ENCODE results near the gene PTK6. TPM values are rescaled to one million over a fixed set of nuclear protein-coding genes. Genes with fewer than 3 reads are reported as not detected.

The PTK6 gene
- total and polyA plus RNA-seq, 2 experiments from 2014 or later, result 0.27 to 1.1 TPM

DNA sequence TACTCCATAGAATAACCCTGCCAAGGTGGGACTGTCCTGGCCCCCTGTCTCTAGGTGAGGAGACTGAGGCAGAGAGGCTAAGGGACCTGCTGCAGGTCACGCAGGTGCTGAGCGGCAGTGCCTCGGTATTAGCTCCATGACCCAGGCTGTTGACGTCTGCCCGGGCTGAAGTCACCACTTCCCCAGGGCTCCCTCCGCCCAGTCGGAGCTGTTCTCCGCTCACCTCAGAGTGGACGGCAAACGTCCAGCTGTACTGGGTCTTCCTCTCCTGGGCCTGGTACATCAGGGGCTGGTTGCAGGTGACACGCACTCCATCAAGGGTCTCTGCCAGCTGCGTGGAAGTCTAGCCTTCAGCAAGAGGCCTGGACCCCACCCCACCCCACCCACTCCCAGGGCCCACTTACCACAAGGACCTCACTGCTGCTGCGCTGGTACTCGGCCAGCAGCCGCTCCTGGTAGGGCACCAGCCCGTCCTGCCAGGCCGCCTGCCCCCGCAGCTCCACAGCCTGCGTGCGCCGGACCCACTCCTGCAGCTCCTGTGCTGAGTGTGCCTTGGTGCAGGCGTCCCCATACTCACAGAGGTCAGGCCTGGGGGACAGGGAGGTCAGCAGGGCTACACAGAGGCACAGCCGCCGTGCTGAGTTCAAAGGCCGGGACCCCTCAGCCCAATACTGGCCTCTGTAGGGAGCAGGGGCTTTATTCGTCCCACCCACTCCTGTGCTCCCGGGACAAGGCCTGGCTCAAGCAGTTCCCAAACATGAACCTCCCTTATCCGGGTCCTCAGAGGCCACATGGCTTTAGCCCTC is 33.3 kb upstream of the PTK6 start:
- peaks cover 14% of the 10 kb centered on the region for H3K4me1 ChIP-seq (ENCODE audit: insufficient read depth)
- H3K36me3 ChIP-seq (replicated peaks; ENCODE audit: insufficient read depth, low read depth), result no peaks in the 10 kb centered on the region
- no peaks in the 10 kb centered on the region for H4K20me1 ChIP-seq (ENCODE audit: insufficient read depth, poor library complexity, severe bottlenecking)
- TF ChIP-seq EZH2phosphoT487 (IDR thresholded peaks at IDR 0.05; ENCODE audit: low read depth, severe bottlenecking, unreplicated experiment), result no peak
- no peak for TF ChIP-seq EZH2 (IDR thresholded peaks at IDR 0.05; ENCODE audit: borderline replicate concordance)
- TF ChIP-seq, protein P1, sequence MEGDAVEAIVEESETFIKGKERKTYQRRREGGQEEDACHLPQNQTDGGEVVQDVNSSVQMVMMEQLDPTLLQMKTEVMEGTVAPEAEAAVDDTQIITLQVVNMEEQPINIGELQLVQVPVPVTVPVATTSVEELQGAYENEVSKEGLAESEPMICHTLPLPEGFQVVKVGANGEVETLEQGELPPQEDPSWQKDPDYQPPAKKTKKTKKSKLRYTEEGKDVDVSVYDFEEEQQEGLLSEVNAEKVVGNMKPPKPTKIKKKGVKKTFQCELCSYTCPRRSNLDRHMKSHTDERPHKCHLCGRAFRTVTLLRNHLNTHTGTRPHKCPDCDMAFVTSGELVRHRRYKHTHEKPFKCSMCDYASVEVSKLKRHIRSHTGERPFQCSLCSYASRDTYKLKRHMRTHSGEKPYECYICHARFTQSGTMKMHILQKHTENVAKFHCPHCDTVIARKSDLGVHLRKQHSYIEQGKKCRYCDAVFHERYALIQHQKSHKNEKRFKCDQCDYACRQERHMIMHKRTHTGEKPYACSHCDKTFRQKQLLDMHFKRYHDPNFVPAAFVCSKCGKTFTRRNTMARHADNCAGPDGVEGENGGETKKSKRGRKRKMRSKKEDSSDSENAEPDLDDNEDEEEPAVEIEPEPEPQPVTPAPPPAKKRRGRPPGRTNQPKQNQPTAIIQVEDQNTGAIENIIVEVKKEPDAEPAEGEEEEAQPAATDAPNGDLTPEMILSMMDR (IDR thresholded peaks at IDR 0.05; ENCODE audit: poor library complexity), result no peak
- H2AFZ ChIP-seq, result no peak overlapping the region
- no peaks in the 10 kb centered on the region for H3K27me3 ChIP-seq
- no peaks in the 10 kb centered on the region for H3K9me3 ChIP-seq (ENCODE audit: low read depth)
- WGBS (ENCODE audit: low lambda C conversion rate, missing lambda C conversion rate), result 95% methylated on average over 28 of the region's 28 CpGs
- DNase-seq (ENCODE audit: low spot score), result no peak
- H3K4me2 ChIP-seq, result no peak overlapping the region
- H3K79me2 ChIP-seq, result peaks cover 6% of the 10 kb centered on the region
- no peak overlapping the region for H3K4me3 ChIP-seq
- no peaks in the 10 kb centered on the region for H3K9me2 ChIP-seq (replicated peaks; ENCODE audit: insufficient read depth)
- no peak overlapping the region for H3K27ac ChIP-seq

DNA sequence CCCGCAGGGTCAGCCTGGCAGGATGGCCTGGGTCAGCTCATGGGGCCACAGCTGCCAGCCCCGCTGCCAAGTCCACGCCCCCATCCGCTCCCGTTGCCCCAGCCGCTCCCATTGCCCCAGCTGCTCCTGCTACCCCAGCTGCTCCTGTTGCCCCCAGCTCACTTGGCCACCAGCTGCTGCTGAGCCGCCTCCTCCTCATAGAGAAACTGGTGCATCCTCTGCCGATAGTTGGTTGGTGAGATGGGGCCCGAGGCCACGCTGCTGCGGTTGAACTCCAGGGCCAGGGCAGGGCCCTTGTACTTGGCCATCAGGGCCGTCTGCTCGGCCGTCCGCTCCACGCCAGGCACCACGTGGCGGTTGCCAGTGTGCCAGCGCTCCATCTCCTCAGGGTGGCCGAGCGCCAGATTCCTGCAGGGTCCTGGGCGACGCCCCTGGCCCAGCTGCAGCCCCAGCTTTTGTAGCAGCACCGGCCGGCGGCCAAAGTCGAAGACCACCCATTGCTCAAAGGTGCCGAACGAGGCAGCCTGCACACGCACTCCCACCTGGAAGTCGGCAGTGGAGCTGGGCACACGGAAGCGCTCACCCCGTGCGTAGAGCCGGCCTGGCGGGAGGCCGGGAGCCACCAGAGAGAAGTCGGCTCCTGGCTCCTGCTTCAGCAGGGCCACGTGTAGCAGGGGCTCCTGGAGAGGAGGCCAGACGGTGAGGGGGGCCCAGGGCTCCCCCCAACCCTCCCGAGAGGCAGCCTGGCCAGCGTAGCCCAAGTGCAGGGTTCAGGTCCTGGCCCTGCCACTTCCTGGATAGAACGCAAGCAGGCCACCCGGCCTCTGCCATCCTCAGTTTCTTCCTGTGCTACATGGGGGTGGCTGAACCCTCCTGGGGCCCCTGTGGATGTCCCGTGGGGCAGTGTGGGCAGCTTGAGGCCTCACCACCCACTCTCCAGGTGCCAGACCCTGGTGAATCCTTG is 32.1 kb upstream of the PTK6 start:
- H2AFZ ChIP-seq, result no peak overlapping the region
- H3K79me2 ChIP-seq, result peaks cover 6% of the 10 kb centered on the region
- no peak for DNase-seq (ENCODE audit: low spot score)
- no peaks in the 10 kb centered on the region for H4K20me1 ChIP-seq (ENCODE audit: insufficient read depth, poor library complexity, severe bottlenecking)
- TF ChIP-seq, protein P1 (IDR thresholded peaks at IDR 0.05; ENCODE audit: poor library complexity), result no peak
- no peak for TF ChIP-seq EZH2phosphoT487 (IDR thresholded peaks at IDR 0.05; ENCODE audit: low read depth, severe bottlenecking, unreplicated experiment)
- no peak for TF ChIP-seq EZH2 (IDR thresholded peaks at IDR 0.05; ENCODE audit: borderline replicate concordance)
- WGBS (ENCODE audit: low lambda C conversion rate, missing lambda C conversion rate), result 95% methylated on average over 46 of the region's 46 CpGs
- no peaks in the 10 kb centered on the region for H3K36me3 ChIP-seq (replicated peaks; ENCODE audit: insufficient read depth, low read depth)
- no peaks in the 10 kb centered on the region for H3K9me3 ChIP-seq (ENCODE audit: low read depth)
- peaks cover 6% of the 10 kb centered on the region for H3K4me1 ChIP-seq (ENCODE audit: insufficient read depth)
- no peak overlapping the region for H3K27ac ChIP-seq
- H3K27me3 ChIP-seq, result no peaks in the 10 kb centered on the region
- no peak overlapping the region for H3K4me3 ChIP-seq
- H3K9me2 ChIP-seq (replicated peaks; ENCODE audit: insufficient read depth), result no peaks in the 10 kb centered on the region
- no peak overlapping the region for H3K4me2 ChIP-seq

DNA sequence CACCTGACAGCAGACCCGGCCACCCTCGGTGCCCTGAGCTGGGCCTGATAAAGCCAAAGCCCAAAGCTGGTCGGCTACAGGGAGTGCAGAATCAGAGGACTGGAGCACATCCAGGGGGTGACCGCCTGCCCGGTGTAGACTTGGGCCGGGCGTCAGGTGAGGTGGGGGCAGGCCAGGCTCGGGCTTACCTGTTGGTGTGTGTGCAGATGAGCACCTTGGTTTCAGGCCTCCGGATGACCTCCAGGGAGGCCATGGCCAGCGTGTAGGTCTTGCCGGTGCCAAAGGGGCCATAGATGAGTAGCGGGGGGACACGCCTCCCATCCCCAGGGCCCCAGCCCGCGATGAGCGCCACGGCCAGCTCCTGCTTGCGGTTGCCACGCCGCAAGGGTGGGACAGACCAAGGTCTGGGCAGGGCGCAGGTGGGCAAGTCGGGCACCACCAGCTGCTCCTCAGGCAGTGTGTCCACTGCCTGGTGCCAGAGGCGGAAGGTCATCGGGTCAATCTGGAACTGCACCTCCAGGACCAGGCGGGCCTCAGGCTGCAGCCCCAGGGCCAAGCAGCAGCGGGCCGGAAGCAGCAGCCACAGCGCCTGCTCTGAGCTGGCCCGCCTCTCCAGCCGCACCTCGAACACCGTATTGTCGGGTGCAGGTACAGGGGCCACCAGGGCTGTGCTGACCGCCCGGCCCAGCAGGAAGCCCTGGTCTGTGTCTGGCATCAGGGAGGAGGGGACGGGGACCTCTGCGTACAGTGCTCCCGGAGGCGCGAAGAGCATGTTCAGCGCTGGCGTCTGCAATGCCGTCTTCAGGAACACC is 31.2 kb upstream of the PTK6 start:
- no peak overlapping the region for H3K4me3 ChIP-seq
- no peak overlapping the region for H2AFZ ChIP-seq
- H3K4me1 ChIP-seq (ENCODE audit: insufficient read depth), result peaks cover 4% of the 10 kb centered on the region
- no peak for TF ChIP-seq EZH2 (IDR thresholded peaks at IDR 0.05; ENCODE audit: borderline replicate concordance)
- TF ChIP-seq, protein P1 (IDR thresholded peaks at IDR 0.05; ENCODE audit: poor library complexity), result no peak
- no peak for TF ChIP-seq EZH2phosphoT487 (IDR thresholded peaks at IDR 0.05; ENCODE audit: low read depth, severe bottlenecking, unreplicated experiment)
- H3K36me3 ChIP-seq (replicated peaks; ENCODE audit: insufficient read depth, low read depth), result no peaks in the 10 kb centered on the region
- WGBS (ENCODE audit: low lambda C conversion rate, missing lambda C conversion rate), result 96% methylated on average over 31 of the region's 43 CpGs
- no peak overlapping the region for H3K4me2 ChIP-seq
- peaks cover 2% of the 10 kb centered on the region for H3K79me2 ChIP-seq
- H3K9me2 ChIP-seq (replicated peaks; ENCODE audit: insufficient read depth), result no peaks in the 10 kb centered on the region
- no peaks in the 10 kb centered on the region for H4K20me1 ChIP-seq (ENCODE audit: insufficient read depth, poor library complexity, severe bottlenecking)
- DNase-seq (ENCODE audit: low spot score), result no peak
- no peak overlapping the region for H3K27ac ChIP-seq
- H3K27me3 ChIP-seq, result no peaks in the 10 kb centered on the region
- H3K9me3 ChIP-seq (ENCODE audit: low read depth), result no peaks in the 10 kb centered on the region

Data from hepatocyte (in vitro differentiated cells).